ENCODE measurements around the gene CLCN5. TPM values are rescaled to one million over a fixed set of nuclear protein-coding genes. Genes with fewer than 3 reads are reported as not detected.

The CLCN5 gene
- total and polyA plus RNA-seq, 2 experiments from 2014 or later: 3.7 to 13.6 TPM

- H3F3A ChIP-seq (replicated peaks; ENCODE audit: low read depth): no peaks in the 10 kb centered on the region
- H3K27me3 ChIP-seq (ENCODE audit: insufficient read depth): no peaks in the 10 kb centered on the region
- no peaks in the 10 kb centered on the region for H3K9me2 ChIP-seq (ENCODE audit: insufficient read depth)
- no peaks in the 10 kb centered on the region for H3K4me1 ChIP-seq (ENCODE audit: insufficient read depth)
- no peaks in the 10 kb centered on the region for H3K36me3 ChIP-seq (ENCODE audit: insufficient read depth)
- Mint-ChIP-seq H3K4me1 (peaks cover 22% of the 10 kb centered on the region; the same call in 2 of the 3 replicates), H3K36me3 (ENCODE audit: low read depth) (no peaks in the 10 kb centered on the region), H3K4me3 (no peak overlapping the region), H3K27ac (no peak overlapping the region), H3K27me3 (ENCODE audit: insufficient read depth, low read depth, poor library complexity) (peaks cover 4% of the 10 kb centered on the region), H3K9me3 (no peaks in the 10 kb centered on the region)
- H4K20me1 ChIP-seq (replicated peaks; ENCODE audit: insufficient read depth): no peaks in the 10 kb centered on the region
- no peak overlapping the region for H3K4me3 ChIP-seq
- H3K79me2 ChIP-seq (replicated peaks; ENCODE audit: insufficient read depth): no peaks in the 10 kb centered on the region
- ATAC-seq (no peak), DNase-seq (ENCODE audit: low spot score) (no peak)
- H2AFZ ChIP-seq: no peak overlapping the region
- TF ChIP-seq POLR2AphosphoS5 (IDR thresholded peaks at IDR 0.05; ENCODE audit: low read depth): no peak
- H3K4me2 ChIP-seq: no peak overlapping the region
- no peak overlapping the region for H3K27ac ChIP-seq (ENCODE audit: low read depth)
Observed at GRCh38 chrX:49992853-49993252, 70.5 kb downstream of the CLCN5 start.

- H3K9me2 ChIP-seq (ENCODE audit: insufficient read depth): no peaks in the 10 kb centered on the region
- no peaks in the 10 kb centered on the region for H4K20me1 ChIP-seq (replicated peaks; ENCODE audit: insufficient read depth)
- no peak overlapping the region for H3K4me2 ChIP-seq
- Mint-ChIP-seq H3K27me3 (ENCODE audit: insufficient read depth, low read depth, poor library complexity) (peaks cover 4% of the 10 kb centered on the region), H3K27ac (0 out of 2 replicates have a peak overlapping the region, but pooled peaks have one; percentile 1), H3K9me3 (no peaks in the 10 kb centered on the region), H3K4me3 (no peak overlapping the region), H3K4me1 (peaks cover 17% of the 10 kb centered on the region; the same call in 2 of the 3 replicates), H3K36me3 (ENCODE audit: low read depth) (no peaks in the 10 kb centered on the region)
- no peak overlapping the region for H3K27ac ChIP-seq (ENCODE audit: low read depth)
- TF ChIP-seq EZH2phosphoT487 (IDR thresholded peaks at IDR 0.05; ENCODE audit: unreplicated experiment) (no peak), STAT1 (IDR thresholded peaks at IDR 0.05; ENCODE audit: unreplicated experiment) (no peak), CREB1 (CRISPR knock-in tag; IDR thresholded peaks at IDR 0.05; ENCODE audit: low read depth) (no peak), ZNF114 (CRISPR knock-in tag; IDR thresholded peaks at IDR 0.05) (no peak), NANOG (IDR thresholded peaks at IDR 0.05; ENCODE audit: borderline replicate concordance) (no peak), ZNF462 (CRISPR knock-in tag; IDR thresholded peaks at IDR 0.05) (no peak), EZH2 (IDR thresholded peaks at IDR 0.05; ENCODE audit: low read depth, unreplicated experiment) (no peak), POLR2AphosphoS5 (IDR thresholded peaks at IDR 0.05; ENCODE audit: low read depth) (no peak), JUNB (IDR thresholded peaks at IDR 0.05; ENCODE audit: unreplicated experiment) (no peak)
- DNase-seq (ENCODE audit: low spot score): no peak
- no peaks in the 10 kb centered on the region for H3K36me3 ChIP-seq (ENCODE audit: insufficient read depth)
- H2AFZ ChIP-seq: no peak overlapping the region
- H3K4me1 ChIP-seq (ENCODE audit: insufficient read depth): no peaks in the 10 kb centered on the region
- H3K27me3 ChIP-seq (ENCODE audit: insufficient read depth): no peaks in the 10 kb centered on the region
- no peak for ATAC-seq
- no peaks in the 10 kb centered on the region for H3F3A ChIP-seq (replicated peaks; ENCODE audit: low read depth)
- H3K4me3 ChIP-seq: no peak overlapping the region
- no peaks in the 10 kb centered on the region for H3K79me2 ChIP-seq (replicated peaks; ENCODE audit: insufficient read depth)
Observed at GRCh38 chrX:49993661-49994060, 71.3 kb downstream of the CLCN5 start.
